Measurements from ENCODE around the gene VASN.

The VASN gene

GRCh38 chr16:4404967-4405696 lies 33.5 kb downstream of the VASN start:
- no peak for DNase-seq

GRCh38 chr16:4407543-4408322 lies 36.1 kb downstream of the VASN start:
- DNase-seq, result no peak

GRCh38 chr16:4408323-4408690 lies 36.7 kb downstream of the VASN start:
- DNase-seq, result no peak

GRCh38 chr16:4409081-4409932 lies 37.7 kb downstream of the VASN start:
- no peak for DNase-seq

GRCh38 chr16:4410335-4411075 lies 38.9 kb downstream of the VASN start:
- no peak for DNase-seq

GRCh38 chr16:4411684-4412083 lies 40.0 kb downstream of the VASN start:
- DNase-seq, result no peak

- DNase-seq, result no peak
Observed at GRCh38 chr16:4412159-4412558, 40.5 kb downstream of the VASN start.

- no peak for DNase-seq
Observed at GRCh38 chr16:4412854-4413253, 41.2 kb downstream of the VASN start.

- peak; percentile 95 for DNase-seq
Observed at GRCh38 chr16:4414187-4414917, 42.7 kb downstream of the VASN start.

- peak; percentile 71 for DNase-seq
Observed at GRCh38 chr16:4415538-4416199, 44.0 kb downstream of the VASN start.

- DNase-seq, result peak; percentile 98
Observed at GRCh38 chr16:4416200-4417032, 44.8 kb downstream of the VASN start, which contains the start of gene CORO7. CORO7 (minus strand) TSS chr16:4416596; CDS start chr16:4416518, 78 bp downstream.

GRCh38 chr16:4419402-4419959 lies 47.8 kb downstream of the VASN start:
- DNase-seq, result no peak

GRCh38 chr16:4420505-4421105 lies 49.0 kb downstream of the VASN start:
- DNase-seq, result no peak

GRCh38 chr16:4425378-4426020 lies 53.9 kb downstream of the VASN start, which contains the start of gene DNAJA3:
DNAJA3 (plus strand) TSS chr16:4425868; CDS start chr16:4425882, 14 bp downstream.
- DNase-seq, result peak; percentile 95

- no peak for DNase-seq
Observed at GRCh38 chr16:4426021-4426684, 54.5 kb downstream of the VASN start.

GRCh38 chr16:4426722-4427372 lies 55.2 kb downstream of the VASN start:
- DNase-seq, result no peak

GRCh38 chr16:4428500-4428899 lies 56.9 kb downstream of the VASN start:
- DNase-seq, result no peak

- no peak for DNase-seq
Observed at GRCh38 chr16:4431023-4431422, 59.4 kb downstream of the VASN start.

Data from activated CD4-positive, alpha-beta T cell treated with anti-CD3 and anti-CD28 coated beads, Interleukin-2, Interleukin-6, amounts not matched to agents 100 ng/mL and 50 ng/mL, durations not matched to agents 16 hours and 8 hours (primary cell).